ENCODE data around the gene IQGAP2.

IQGAP2 gene

DNA sequence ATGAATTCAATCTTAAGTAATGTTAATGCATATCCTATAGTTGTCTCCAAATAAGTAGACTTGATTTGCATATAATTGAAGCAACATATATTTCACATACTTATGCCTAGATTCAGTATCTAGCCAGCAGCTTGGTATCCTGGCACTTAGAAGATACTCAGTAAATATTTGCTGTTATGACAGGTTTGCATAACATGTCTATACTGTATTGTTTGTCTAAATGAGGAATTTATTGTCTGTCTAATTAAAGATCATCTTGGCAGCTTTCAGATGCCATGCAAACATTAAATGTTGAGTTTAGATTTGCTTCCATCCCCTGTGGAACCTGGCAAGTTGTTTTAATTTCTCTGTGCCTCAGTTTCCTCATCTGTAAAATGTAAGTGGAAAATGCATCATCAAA lies 9.4 kb downstream of the IQGAP2 start:
- H3K9me3 ChIP-seq (ENCODE audit: control insufficient read depth, insufficient read depth, low read depth, low read length), result no peaks in the 10 kb centered on the region
- H3K27ac ChIP-seq (ENCODE audit: extremely low read depth, low read depth, low read length), result no peak overlapping the region
- H3K4me3 ChIP-seq (ENCODE audit: low read depth, low read length), result no peak overlapping the region
- no peaks in the 10 kb centered on the region for H3K4me1 ChIP-seq (ENCODE audit: control insufficient read depth, insufficient read depth, low read length)
- CTCF ChIA-PET, result no interaction called here
- no peaks in the 10 kb centered on the region for H3K36me3 ChIP-seq (ENCODE audit: control insufficient read depth in 2 of 2, insufficient read depth in 1 of 2, low read length in 2 of 2)
- POLR2A ChIA-PET, result no interaction called here
- TF ChIP-seq ZBTB10 (tag by site-specific recombination; IDR thresholded peaks at IDR 0.05), result no peak

- CTCF ChIA-PET, result interaction anchor here (0.6 kb wide), 1 partner anchor 296 kb away, joined by 3 read pairs; no protein-coding TSS in a partner anchor
Measured at GRCh38 chr5:76413746-76414145, 10.7 kb downstream of the IQGAP2 start.

DNA sequence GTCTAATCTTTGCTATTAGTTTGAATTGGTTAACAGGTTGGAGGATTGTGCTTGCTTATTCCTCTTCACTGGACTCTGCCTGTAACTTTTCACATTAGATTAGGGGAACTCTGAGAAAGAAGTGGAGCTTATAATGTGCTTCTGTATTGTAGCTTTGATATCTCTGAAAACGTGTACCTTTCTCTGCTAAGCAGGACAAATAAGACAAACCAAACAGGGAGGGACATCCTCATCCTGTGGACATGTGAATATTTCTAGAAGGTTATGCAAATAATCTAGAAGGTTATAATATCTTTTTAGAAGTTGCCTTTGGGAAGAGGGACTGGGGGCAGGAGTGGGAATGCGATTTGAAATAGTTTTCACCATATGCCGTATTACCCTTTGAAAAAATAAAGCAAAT lies 11.7 kb downstream of the IQGAP2 start:
- Histone ChIP-seq H3K4me1 (ENCODE audit: control insufficient read depth, insufficient read depth, low read length) (no peaks in the 10 kb centered on the region), H3K4me3 (ENCODE audit: low read depth, low read length) (no peak overlapping the region), H3K9me3 (ENCODE audit: control insufficient read depth, insufficient read depth, low read depth, low read length) (no peaks in the 10 kb centered on the region), H3K27ac (ENCODE audit: extremely low read depth, low read depth, low read length) (no peak overlapping the region), H3K36me3 (ENCODE audit: control insufficient read depth in 2 of 2, insufficient read depth in 1 of 2, low read length in 2 of 2) (no peaks in the 10 kb centered on the region)
- POLR2A ChIA-PET, result no interaction called here
- CTCF ChIA-PET, result no interaction called here
- TF ChIP-seq ZFP69B (tag by site-specific recombination; IDR thresholded peaks at IDR 0.05), result no peak
- TF ChIP-seq ZNF354C (tag by site-specific recombination; IDR thresholded peaks at IDR 0.05; ENCODE audit: borderline replicate concordance, low read depth), result no peak
- no peak for TF ChIP-seq ZNF132 (tag by site-specific recombination; IDR thresholded peaks at IDR 0.05; ENCODE audit: borderline replicate concordance)
- TF ChIP-seq ZNF658 (tag by site-specific recombination; IDR thresholded peaks at IDR 0.05), result no peak
- no peak for TF ChIP-seq ZNF600 (tag by site-specific recombination; IDR thresholded peaks at IDR 0.05)
- TF ChIP-seq ZNF747 (tag by site-specific recombination; IDR thresholded peaks at IDR 0.05), result no peak
- TF ChIP-seq, protein P1, sequence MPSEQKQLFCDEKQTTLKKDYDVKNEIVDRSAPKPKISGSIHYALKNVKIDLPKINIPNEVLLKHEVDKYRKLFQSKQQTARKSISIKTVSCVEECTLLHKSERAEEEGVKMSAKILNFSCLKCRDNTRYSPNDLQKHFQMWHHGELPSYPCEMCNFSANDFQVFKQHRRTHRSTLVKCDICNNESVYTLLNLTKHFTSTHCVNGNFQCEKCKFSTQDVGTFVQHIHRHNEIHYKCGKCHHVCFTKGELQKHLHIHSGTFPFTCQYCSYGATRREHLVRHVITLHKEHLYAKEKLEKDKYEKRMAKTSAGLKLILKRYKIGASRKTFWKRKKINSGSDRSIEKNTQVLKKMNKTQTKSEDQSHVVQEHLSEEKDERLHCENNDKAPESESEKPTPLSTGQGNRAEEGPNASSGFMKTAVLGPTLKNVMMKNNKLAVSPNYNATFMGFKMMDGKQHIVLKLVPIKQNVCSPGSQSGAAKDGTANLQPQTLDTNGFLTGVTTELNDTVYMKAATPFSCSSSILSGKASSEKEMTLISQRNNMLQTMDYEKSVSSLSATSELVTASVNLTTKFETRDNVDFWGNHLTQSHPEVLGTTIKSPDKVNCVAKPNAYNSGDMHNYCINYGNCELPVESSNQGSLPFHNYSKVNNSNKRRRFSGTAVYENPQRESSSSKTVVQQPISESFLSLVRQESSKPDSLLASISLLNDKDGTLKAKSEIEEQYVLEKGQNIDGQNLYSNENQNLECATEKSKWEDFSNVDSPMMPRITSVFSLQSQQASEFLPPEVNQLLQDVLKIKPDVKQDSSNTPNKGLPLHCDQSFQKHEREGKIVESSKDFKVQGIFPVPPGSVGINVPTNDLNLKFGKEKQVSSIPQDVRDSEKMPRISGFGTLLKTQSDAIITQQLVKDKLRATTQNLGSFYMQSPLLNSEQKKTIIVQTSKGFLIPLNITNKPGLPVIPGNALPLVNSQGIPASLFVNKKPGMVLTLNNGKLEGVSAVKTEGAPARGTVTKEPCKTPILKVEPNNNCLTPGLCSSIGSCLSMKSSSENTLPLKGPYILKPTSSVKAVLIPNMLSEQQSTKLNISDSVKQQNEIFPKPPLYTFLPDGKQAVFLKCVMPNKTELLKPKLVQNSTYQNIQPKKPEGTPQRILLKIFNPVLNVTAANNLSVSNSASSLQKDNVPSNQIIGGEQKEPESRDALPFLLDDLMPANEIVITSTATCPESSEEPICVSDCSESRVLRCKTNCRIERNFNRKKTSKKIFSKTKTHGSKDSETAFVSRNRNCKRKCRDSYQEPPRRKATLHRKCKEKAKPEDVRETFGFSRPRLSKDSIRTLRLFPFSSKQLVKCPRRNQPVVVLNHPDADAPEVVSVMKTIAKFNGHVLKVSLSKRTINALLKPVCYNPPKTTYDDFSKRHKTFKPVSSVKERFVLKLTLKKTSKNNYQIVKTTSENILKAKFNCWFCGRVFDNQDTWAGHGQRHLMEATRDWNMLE (tag by site-specific recombination; conservative IDR thresholded peaks at IDR 0.05; ENCODE audit: low read depth), result no peak
- no peak for TF ChIP-seq ZNF837 (tag by site-specific recombination; IDR thresholded peaks at IDR 0.05)

More at GRCh38 chr5:76413746-76414145, 10.7 kb downstream of the IQGAP2 start:
- no peak overlapping the region for H3K27ac ChIP-seq (ENCODE audit: extremely low read depth, low read depth, low read length)
- no peaks in the 10 kb centered on the region for H3K4me1 ChIP-seq (ENCODE audit: control insufficient read depth, insufficient read depth, low read length)
- H3K36me3 ChIP-seq (ENCODE audit: control insufficient read depth in 2 of 2, insufficient read depth in 1 of 2, low read length in 2 of 2), result no peaks in the 10 kb centered on the region
- TF ChIP-seq ZEB2 (tag by site-specific recombination; IDR thresholded peaks at IDR 0.05), result no peak
- no peak for TF ChIP-seq ZXDB (tag by site-specific recombination; IDR thresholded peaks at IDR 0.05)
- no peak for TF ChIP-seq ZNF16 (tag by site-specific recombination; IDR thresholded peaks at IDR 0.05; ENCODE audit: low read depth)
- no peak for TF ChIP-seq FEZF1 (tag by site-specific recombination; IDR thresholded peaks at IDR 0.05)
- no peak for TF ChIP-seq ZNF138 (tag by site-specific recombination; IDR thresholded peaks at IDR 0.05; ENCODE audit: borderline replicate concordance)
- TF ChIP-seq, protein P2, sequence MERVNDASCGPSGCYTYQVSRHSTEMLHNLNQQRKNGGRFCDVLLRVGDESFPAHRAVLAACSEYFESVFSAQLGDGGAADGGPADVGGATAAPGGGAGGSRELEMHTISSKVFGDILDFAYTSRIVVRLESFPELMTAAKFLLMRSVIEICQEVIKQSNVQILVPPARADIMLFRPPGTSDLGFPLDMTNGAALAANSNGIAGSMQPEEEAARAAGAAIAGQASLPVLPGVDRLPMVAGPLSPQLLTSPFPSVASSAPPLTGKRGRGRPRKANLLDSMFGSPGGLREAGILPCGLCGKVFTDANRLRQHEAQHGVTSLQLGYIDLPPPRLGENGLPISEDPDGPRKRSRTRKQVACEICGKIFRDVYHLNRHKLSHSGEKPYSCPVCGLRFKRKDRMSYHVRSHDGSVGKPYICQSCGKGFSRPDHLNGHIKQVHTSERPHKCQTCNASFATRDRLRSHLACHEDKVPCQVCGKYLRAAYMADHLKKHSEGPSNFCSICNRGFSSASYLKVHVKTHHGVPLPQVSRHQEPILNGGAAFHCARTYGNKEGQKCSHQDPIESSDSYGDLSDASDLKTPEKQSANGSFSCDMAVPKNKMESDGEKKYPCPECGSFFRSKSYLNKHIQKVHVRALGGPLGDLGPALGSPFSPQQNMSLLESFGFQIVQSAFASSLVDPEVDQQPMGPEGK (tag by site-specific recombination; IDR thresholded peaks at IDR 0.05), result no peak
- TF ChIP-seq ZBTB20 (tag by site-specific recombination; IDR thresholded peaks at IDR 0.05), result no peak
- no peak for TF ChIP-seq GLI4 (tag by site-specific recombination; IDR thresholded peaks at IDR 0.05)
- no peak for TF ChIP-seq ZNF768 (tag by site-specific recombination; IDR thresholded peaks at IDR 0.05)
- no peak for TF ChIP-seq ZFP3 (tag by site-specific recombination; IDR thresholded peaks at IDR 0.05; ENCODE audit: low read depth)
- TF ChIP-seq HOXA7 (CRISPR knock-in tag; IDR thresholded peaks at IDR 0.05; ENCODE audit: borderline replicate concordance), result no peak
- TF ChIP-seq, protein P3, sequence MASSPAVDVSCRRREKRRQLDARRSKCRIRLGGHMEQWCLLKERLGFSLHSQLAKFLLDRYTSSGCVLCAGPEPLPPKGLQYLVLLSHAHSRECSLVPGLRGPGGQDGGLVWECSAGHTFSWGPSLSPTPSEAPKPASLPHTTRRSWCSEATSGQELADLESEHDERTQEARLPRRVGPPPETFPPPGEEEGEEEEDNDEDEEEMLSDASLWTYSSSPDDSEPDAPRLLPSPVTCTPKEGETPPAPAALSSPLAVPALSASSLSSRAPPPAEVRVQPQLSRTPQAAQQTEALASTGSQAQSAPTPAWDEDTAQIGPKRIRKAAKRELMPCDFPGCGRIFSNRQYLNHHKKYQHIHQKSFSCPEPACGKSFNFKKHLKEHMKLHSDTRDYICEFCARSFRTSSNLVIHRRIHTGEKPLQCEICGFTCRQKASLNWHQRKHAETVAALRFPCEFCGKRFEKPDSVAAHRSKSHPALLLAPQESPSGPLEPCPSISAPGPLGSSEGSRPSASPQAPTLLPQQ (tag by site-specific recombination; IDR thresholded peaks at IDR 0.05), result no peak
- no peak for TF ChIP-seq MYNN (tag by site-specific recombination; IDR thresholded peaks at IDR 0.05; ENCODE audit: borderline replicate concordance)
- TF ChIP-seq MEIS1 (CRISPR knock-in tag; IDR thresholded peaks at IDR 0.05; ENCODE audit: borderline replicate concordance), result no peak
- POLR2A ChIA-PET, result no interaction called here
- H3K9me3 ChIP-seq (ENCODE audit: control insufficient read depth, insufficient read depth, low read depth, low read length), result no peaks in the 10 kb centered on the region
- H3K4me3 ChIP-seq (ENCODE audit: low read depth, low read length), result no peak overlapping the region

Data from HEK293 (cell line).